CD14-positive monocyte (primary cell): ENCODE measurements around the gene SLC16A7. TPM values are rescaled to one million over a fixed set of nuclear protein-coding genes. Genes with fewer than 3 reads are reported as not detected.
"Not testable (repeated sequence)": the region's sequence is repeated elsewhere in the genome, so short reads cannot be mapped to it uniquely, and the experiment has no call there.

Experiments used
- DNase-seq, 3 donors: peaks; one replicate each; pipeline ENCODE4 v3.0.0-alpha.2; 2011 to 2022
- H2AFZ ChIP-seq: 2 replicates; pipeline ENCODE4 v1.6.0; 2012; ENCODE audit warnings: mild to moderate bottlenecking, low read depth, low read length, inconsistent platforms; ENCODE audit not compliant: insufficient read depth, poor library complexity, severe bottlenecking
- H3K27ac ChIP-seq, 2 donors: 1 replicate in 1 of 2; 2 replicates in 1 of 2; pipeline ENCODE4 v1.5.1; 2012 to 2013; ENCODE audit warnings: low read length in 2 of 2, control low read depth in 1 of 2, inconsistent platforms in 1 of 2, low read depth in 1 of 2, mild to moderate bottlenecking in 1 of 2
- H3K27me3 ChIP-seq, 2 donors: one replicate each; pipeline versions ENCODE4 v1.6.0 to v1.6.1; 2011 to 2013; ENCODE audit warnings: low read length in 2 of 2; ENCODE audit not compliant: control insufficient read depth in 2 of 2, insufficient read depth in 2 of 2
- H3K36me3 ChIP-seq, 2 donors: replicated peaks in 1 of 2; 1 replicate in 1 of 2; 2 replicates in 1 of 2; pipeline versions ENCODE4 v1.5.1 to v1.6.1; 2012 to 2013; ENCODE audit warnings: low read length in 2 of 2, control low read depth in 1 of 2, inconsistent platforms in 1 of 2, mild to moderate bottlenecking in 1 of 2; ENCODE audit not compliant: insufficient read depth in 2 of 2, control insufficient read depth in 1 of 2
- H3K4me1 ChIP-seq, 2 donors: 1 replicate in 1 of 2; 2 replicates in 1 of 2; pipeline versions ENCODE4 v1.5.1 to v1.6.1; 2012 to 2013; ENCODE audit warnings: low read length in 2 of 2, control low read depth in 1 of 2, inconsistent platforms in 1 of 2, mild to moderate bottlenecking in 1 of 2, moderate library complexity in 1 of 2; ENCODE audit not compliant: insufficient read depth in 2 of 2, control insufficient read depth in 1 of 2
- H3K4me2 ChIP-seq: replicated peaks from 2 replicates; pipeline ENCODE3; 2012; ENCODE audit warnings: low read length, moderate library complexity, mild to moderate bottlenecking; ENCODE audit not compliant: poor library complexity, severe bottlenecking; ENCODE audit errors: extremely low read depth
- H3K4me3 ChIP-seq, 3 experiments: fragments of 200-600 bp in 1 of 3; sonication (generic) in 1 of 3; replicated peaks in 1 of 3; 1 replicate in 2 of 3; 2 replicates in 1 of 3; pipeline ENCODE4 v1.5.1; 2011 to 2013; ENCODE audit warnings: low read length in 3 of 3, mild to moderate bottlenecking in 3 of 3, control low read depth in 2 of 3, low read depth in 2 of 3, inconsistent platforms in 1 of 3, moderate library complexity in 1 of 3
- H3K79me2 ChIP-seq: 2 replicates; pipeline ENCODE4 v1.6.0; 2012; ENCODE audit warnings: mild to moderate bottlenecking, control low read depth, inconsistent platforms, low read length, moderate library complexity; ENCODE audit not compliant: insufficient read depth
- H3K9ac ChIP-seq: 2 replicates; pipeline ENCODE4 v1.6.0; 2017; ENCODE audit warnings: low read length, mild to moderate bottlenecking; ENCODE audit not compliant: insufficient read depth, poor library complexity, severe bottlenecking
- H3K9me3 ChIP-seq, 2 donors: replicated peaks in 1 of 2; 1 replicate in 1 of 2; 2 replicates in 1 of 2; pipeline versions ENCODE4 v1.5.1 to v1.6.1; 2012 to 2013; ENCODE audit warnings: low read length in 2 of 2, control low read depth in 1 of 2; ENCODE audit not compliant: control insufficient read depth in 1 of 2, insufficient read depth in 1 of 2
- H4K20me1 ChIP-seq: 2 replicates; pipeline ENCODE4 v1.6.0; 2012; ENCODE audit warnings: mild to moderate bottlenecking, low read length, control low read depth, moderate library complexity; ENCODE audit not compliant: insufficient read depth
- H3K27ac Mint-ChIP-seq, 7 donors: one replicate each; pipeline ENCODE4 v1.8.0; 2020; ENCODE audit warnings: mild to moderate bottlenecking in 7 of 7, mixed read lengths in 7 of 7, moderate library complexity in 6 of 7, inconsistent platforms in 2 of 7
- H3K27me3 Mint-ChIP-seq, 3 donors: one replicate each; pipeline ENCODE4 v1.8.0; 2021 to 2022; ENCODE audit warnings: low read depth in 3 of 3, mild to moderate bottlenecking in 3 of 3, mixed read lengths in 3 of 3, moderate library complexity in 3 of 3, inconsistent platforms in 1 of 3
- H3K36me3 Mint-ChIP-seq, 2 donors: one replicate each; pipeline ENCODE4 v1.8.0; 2020; ENCODE audit warnings: mixed read lengths in 2 of 2, inconsistent platforms in 1 of 2, mild to moderate bottlenecking in 1 of 2
- H3K4me1 Mint-ChIP-seq: one replicate; pipeline ENCODE4 v1.8.0; 2020; ENCODE audit warnings: mild to moderate bottlenecking, mixed read lengths
- H3K4me3 Mint-ChIP-seq, 2 donors: one replicate each; pipeline ENCODE4 v1.8.0; 2020; ENCODE audit warnings: mild to moderate bottlenecking in 2 of 2, mixed read lengths in 2 of 2, moderate library complexity in 1 of 2
- H3K9me3 Mint-ChIP-seq, 7 donors: one replicate each; pipeline ENCODE4 v1.8.0; 2020 to 2022; ENCODE audit warnings: mixed read lengths in 7 of 7, mild to moderate bottlenecking in 6 of 7, moderate library complexity in 6 of 7, inconsistent platforms in 2 of 7
- WGBS: methylation state at CpG from one replicate; pipeline ENCODE4 v1.1.5; 2013; ENCODE audit warnings: missing lambda C conversion rate; ENCODE audit not compliant: insufficient coverage; 5-methylcytosine and 5-hydroxymethylcytosine counted together
- intact Hi-C, 2 donors: fragments of 100-400 bp; cut with micrococcal nuclease; formaldehyde crosslinking; loops; one replicate each; pipeline versions ENCODE4 v1.15.0 to v1.15.1; 2023
- polyA plus RNA-seq, 3 donors: library from polyadenylated mRNA; depleted of rRNA in 1 of 3; unstranded in 2 of 3; stranded (reverse) in 1 of 3; fragments of 300-500 nt in 2 of 3; fragments of >200 nt in 1 of 3; fragmentation: Illumina TruSeq in 2 of 3; gene quantifications; 1 replicate in 2 of 3; 2 replicates in 1 of 3; pipeline ENCODE4 v1.2.3, GENCODE V29; 2012 to 2021
- TF ChIP-seq, protein P1 (sequence below): fragments of 200-600 bp; IDR thresholded peaks from one replicate; pipeline ENCODE4 v1.8.0; 2022; ENCODE audit warnings: antibody characterized with exemption, mild to moderate bottlenecking

Gene SLC16A7
- polyA plus RNA-seq, 3 donors, result 6.9 to 16.9 (median 11.8) TPM

DNA sequence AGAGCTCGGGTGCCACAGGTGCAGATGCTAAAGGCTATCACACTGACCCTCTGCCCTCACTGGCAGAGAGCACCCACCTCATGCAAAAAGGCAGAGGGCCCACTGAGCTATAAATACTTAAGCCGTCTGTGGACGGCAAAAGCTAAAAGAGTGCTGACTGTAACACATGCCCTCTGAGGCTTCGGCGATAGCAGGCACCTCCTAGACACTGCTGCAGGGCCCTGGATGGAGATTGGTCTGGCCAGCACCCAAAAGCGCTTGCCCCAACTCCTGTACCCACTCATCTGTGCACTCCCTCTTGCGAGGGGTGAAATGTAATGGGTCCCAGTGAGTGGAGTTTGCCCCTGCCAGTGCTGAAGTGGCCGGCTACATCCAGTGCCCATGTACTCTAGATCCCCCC, 148.7 kb downstream of the SLC16A7 start:
- Histone ChIP-seq H3K9me3 (peaks cover 3 to 11% of the 10 kb centered on the region in 2 donors), H4K20me1 (no peaks in the 10 kb centered on the region), H3K36me3 (no peaks in the 10 kb centered on the region), H3K4me2 (no peak overlapping the region), H3K79me2 (no peaks in the 10 kb centered on the region), H3K4me3 (no peak overlapping the region), H3K4me1 (no peaks in the 10 kb centered on the region), H3K27me3 (no peaks in the 10 kb centered on the region), H3K27ac (no peak overlapping the region), H2AFZ (no peak overlapping the region), H3K9ac (no peak overlapping the region)
- intact Hi-C loops, result no loop called here
- H3K27me3 Mint-ChIP-seq, result no peaks in the 10 kb centered on the region
- TF ChIP-seq, protein P1, sequence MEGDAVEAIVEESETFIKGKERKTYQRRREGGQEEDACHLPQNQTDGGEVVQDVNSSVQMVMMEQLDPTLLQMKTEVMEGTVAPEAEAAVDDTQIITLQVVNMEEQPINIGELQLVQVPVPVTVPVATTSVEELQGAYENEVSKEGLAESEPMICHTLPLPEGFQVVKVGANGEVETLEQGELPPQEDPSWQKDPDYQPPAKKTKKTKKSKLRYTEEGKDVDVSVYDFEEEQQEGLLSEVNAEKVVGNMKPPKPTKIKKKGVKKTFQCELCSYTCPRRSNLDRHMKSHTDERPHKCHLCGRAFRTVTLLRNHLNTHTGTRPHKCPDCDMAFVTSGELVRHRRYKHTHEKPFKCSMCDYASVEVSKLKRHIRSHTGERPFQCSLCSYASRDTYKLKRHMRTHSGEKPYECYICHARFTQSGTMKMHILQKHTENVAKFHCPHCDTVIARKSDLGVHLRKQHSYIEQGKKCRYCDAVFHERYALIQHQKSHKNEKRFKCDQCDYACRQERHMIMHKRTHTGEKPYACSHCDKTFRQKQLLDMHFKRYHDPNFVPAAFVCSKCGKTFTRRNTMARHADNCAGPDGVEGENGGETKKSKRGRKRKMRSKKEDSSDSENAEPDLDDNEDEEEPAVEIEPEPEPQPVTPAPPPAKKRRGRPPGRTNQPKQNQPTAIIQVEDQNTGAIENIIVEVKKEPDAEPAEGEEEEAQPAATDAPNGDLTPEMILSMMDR, result no peak
- no peak overlapping the region for H3K4me3 Mint-ChIP-seq
- 100% methylated on average over 5 of the region's 8 CpGs for WGBS
- peaks cover 7 to 13% of the 10 kb centered on the region in 2 donors for H3K36me3 Mint-ChIP-seq
- H3K4me1 Mint-ChIP-seq, result peaks cover 3% of the 10 kb centered on the region
- H3K27ac Mint-ChIP-seq, result no peak overlapping the region
- H3K9me3 Mint-ChIP-seq, result peaks cover 0 to 6% (median 4%) of the 10 kb centered on the region in 7 donors
- DNase-seq, result no peak

- H3K79me2 ChIP-seq, H3K36me3 ChIP-seq, intact Hi-C loops, H3K4me1 Mint-ChIP-seq, H2AFZ ChIP-seq, DNase-seq, H4K20me1 ChIP-seq, H3K27me3 ChIP-seq, H3K36me3 Mint-ChIP-seq, H3K27me3 Mint-ChIP-seq, H3K4me1 ChIP-seq, H3K27ac ChIP-seq, H3K9ac ChIP-seq, H3K27ac Mint-ChIP-seq, H3K4me2 ChIP-seq, H3K4me3 Mint-ChIP-seq, H3K4me3 ChIP-seq: not testable (repeated sequence)
- H3K9me3 Mint-ChIP-seq, result peaks cover 18 to 38% (median 33%) of the 10 kb centered on the region in 7 donors
- whole genome bisulfite sequencing, result 90% methylated on average over 18 of the region's 19 CpGs
- peaks cover 14 to 15% of the 10 kb centered on the region in 2 donors for H3K9me3 ChIP-seq
These were observed 155.3 kb downstream of the SLC16A7 start for GRCh38 chr12:59751091-59751490.
